GM12891 (cell line): ENCODE data around the gene RASAL1.

Source experiments
- PAX5 ChIP-seq: IDR thresholded peaks from 2 replicates; pipeline ENCODE4 v1.6.1; 2011; ENCODE audit warnings: low read length, moderate library complexity, mild to moderate bottlenecking; ENCODE audit not compliant: insufficient read depth, severe bottlenecking
- POLR2A ChIP-seq: IDR thresholded peaks from 2 replicates; pipeline ENCODE4 v1.6.1; 2011; ENCODE audit warnings: low read depth, low read length, control low read depth
- POLR2AphosphoS5 ChIP-seq: IDR thresholded peaks from 2 replicates; pipeline ENCODE4 v1.6.1; 2011; ENCODE audit warnings: low read depth, low read length, control low read depth

DNA sequence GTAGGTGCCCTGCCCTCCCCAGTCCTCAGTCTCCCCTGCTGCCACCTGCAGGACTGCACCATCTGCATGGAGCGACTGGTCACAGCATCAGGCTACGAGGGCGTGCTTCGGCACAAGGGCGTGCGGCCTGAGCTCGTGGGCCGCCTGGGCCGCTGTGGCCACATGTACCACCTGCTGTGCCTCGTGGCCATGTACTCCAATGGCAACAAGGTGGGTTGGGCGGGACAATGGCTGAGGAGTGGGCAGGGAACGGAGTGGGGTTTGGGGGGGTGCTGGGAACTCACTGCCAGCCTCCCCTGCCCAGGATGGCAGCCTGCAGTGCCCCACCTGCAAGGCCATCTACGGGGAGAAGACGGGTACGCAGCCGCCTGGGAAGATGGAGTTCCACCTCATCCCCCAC, 40.8 kb downstream of the RASAL1 start:
- TF ChIP-seq POLR2A (no peak), PAX5 (no peak), POLR2AphosphoS5 (no peak)
